ENCODE measurements around the gene UCP3. TPM values are rescaled to one million over a fixed set of nuclear protein-coding genes. Genes with fewer than 3 reads are reported as not detected.

The UCP3 gene
- total and polyA plus RNA-seq, 10 of the 15 experiments (the other 5 are each of a cell fraction or from before 2014, with no cell fraction given): 0.02 to 1.9 (median 0.94) TPM

GRCh38 chr11:73982990-73983740, 25.7 kb downstream of the UCP3 start (continued):
- TF ChIP-seq BCLAF1 (IDR thresholded peaks at IDR 0.05) (no peak), MTA2 (IDR thresholded peaks at IDR 0.05; ENCODE audit: low read depth) (peak; percentile 65), CBFB (IDR thresholded peaks at IDR 0.05; ENCODE audit: low read depth) (0 out of 2 replicates have a peak, but pooled peaks have one; percentile 15), POLR2A (IDR thresholded peaks at IDR 0.05; ENCODE audit: low read depth, low read length) (peak; percentile 97), SREBF2 (IDR thresholded peaks at IDR 0.05; ENCODE audit: low read length) (no peak), IRF5 (IDR thresholded peaks at IDR 0.05; ENCODE audit: borderline replicate concordance) (no peak), RAD21 (IDR thresholded peaks at IDR 0.05; ENCODE audit: insufficient read depth, low read depth, low read length) (no peak), ZNF622 (IDR thresholded peaks at IDR 0.05) (no peak), WRNIP1 (IDR thresholded peaks at IDR 0.05; ENCODE audit: borderline replicate concordance, low read depth, low read length) (no peak), STAT1 (conservative IDR thresholded peaks at IDR 0.05) (no peak; the same call in 1 of the 2 replicates), ATF3 (IDR thresholded peaks at IDR 0.05; ENCODE audit: borderline replicate concordance, extremely low read depth, low read depth, low read length) (no peak), CEBPB (IDR thresholded peaks at IDR 0.05; ENCODE audit: borderline replicate concordance in 1 of 2, low read depth in 2 of 2, low read length in 2 of 2) (no peak), BHLHE40 (IDR thresholded peaks at IDR 0.05; ENCODE audit: borderline replicate concordance in 1 of 2, low read depth in 2 of 2, low read length in 1 of 2) (peak; percentile 86 to 97), BRCA1 (IDR thresholded peaks at IDR 0.05; ENCODE audit: low read depth, low read length) (no peak), YY1 (IDR thresholded peaks at IDR 0.05; ENCODE audit: low read depth, low read length) (no peak), RUNX3 (IDR thresholded peaks at IDR 0.05; ENCODE audit: low read length) (0 out of 2 replicates have a peak, but pooled peaks have one; percentile 45), IKZF1 (conservative IDR thresholded peaks at IDR 0.05) (peak; percentile 86), POU2F2 (IDR thresholded peaks at IDR 0.05; ENCODE audit: borderline replicate concordance, low read depth, low read length) (peak; percentile 79; the same call in 2 of the 3 replicates), PAX5 (IDR thresholded peaks at IDR 0.05; ENCODE audit: borderline replicate concordance, low read depth, low read length) (peak; percentile 85), TCF7 (IDR thresholded peaks at IDR 0.05; ENCODE audit: borderline replicate concordance) (no peak), CHD2 (IDR thresholded peaks at IDR 0.05; ENCODE audit: borderline replicate concordance, low read depth, low read length) (0 out of 2 replicates have a peak, but pooled peaks have one; percentile 47)
- TF ChIP-seq, protein P1, sequence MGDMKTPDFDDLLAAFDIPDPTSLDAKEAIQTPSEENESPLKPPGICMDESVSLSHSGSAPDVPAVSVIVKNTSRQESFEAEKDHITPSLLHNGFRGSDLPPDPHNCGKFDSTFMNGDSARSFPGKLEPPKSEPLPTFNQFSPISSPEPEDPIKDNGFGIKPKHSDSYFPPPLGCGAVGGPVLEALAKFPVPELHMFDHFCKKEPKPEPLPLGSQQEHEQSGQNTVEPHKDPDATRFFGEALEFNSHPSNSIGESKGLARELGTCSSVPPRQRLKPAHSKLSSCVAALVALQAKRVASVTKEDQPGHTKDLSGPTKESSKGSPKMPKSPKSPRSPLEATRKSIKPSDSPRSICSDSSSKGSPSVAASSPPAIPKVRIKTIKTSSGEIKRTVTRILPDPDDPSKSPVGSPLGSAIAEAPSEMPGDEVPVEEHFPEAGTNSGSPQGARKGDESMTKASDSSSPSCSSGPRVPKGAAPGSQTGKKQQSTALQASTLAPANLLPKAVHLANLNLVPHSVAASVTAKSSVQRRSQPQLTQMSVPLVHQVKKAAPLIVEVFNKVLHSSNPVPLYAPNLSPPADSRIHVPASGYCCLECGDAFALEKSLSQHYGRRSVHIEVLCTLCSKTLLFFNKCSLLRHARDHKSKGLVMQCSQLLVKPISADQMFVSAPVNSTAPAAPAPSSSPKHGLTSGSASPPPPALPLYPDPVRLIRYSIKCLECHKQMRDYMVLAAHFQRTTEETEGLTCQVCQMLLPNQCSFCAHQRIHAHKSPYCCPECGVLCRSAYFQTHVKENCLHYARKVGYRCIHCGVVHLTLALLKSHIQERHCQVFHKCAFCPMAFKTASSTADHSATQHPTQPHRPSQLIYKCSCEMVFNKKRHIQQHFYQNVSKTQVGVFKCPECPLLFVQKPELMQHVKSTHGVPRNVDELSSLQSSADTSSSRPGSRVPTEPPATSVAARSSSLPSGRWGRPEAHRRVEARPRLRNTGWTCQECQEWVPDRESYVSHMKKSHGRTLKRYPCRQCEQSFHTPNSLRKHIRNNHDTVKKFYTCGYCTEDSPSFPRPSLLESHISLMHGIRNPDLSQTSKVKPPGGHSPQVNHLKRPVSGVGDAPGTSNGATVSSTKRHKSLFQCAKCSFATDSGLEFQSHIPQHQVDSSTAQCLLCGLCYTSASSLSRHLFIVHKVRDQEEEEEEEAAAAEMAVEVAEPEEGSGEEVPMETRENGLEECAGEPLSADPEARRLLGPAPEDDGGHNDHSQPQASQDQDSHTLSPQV (IDR thresholded peaks at IDR 0.05): no peak

All from GM12878 (cell line).